ENCODE measurements around the gene CHST6.

- TF ChIP-seq CTCF (IDR thresholded peaks at IDR 0.05; ENCODE audit: borderline replicate concordance, extremely low read depth, low read length, poor library complexity, severe bottlenecking), result no peak
- TF ChIP-seq EZH2 (IDR thresholded peaks at IDR 0.05; ENCODE audit: borderline replicate concordance, low read depth, low read length, severe bottlenecking), result no peak
Observed at GRCh38 chr16:75483222-75483621, 12.0 kb downstream of the CHST6 start.

Measured in DND-41 (cell line).